GM18867 (cell line): ENCODE measurements around the gene NAPSA.
"Not testable (repeated sequence)": the region's sequence is repeated elsewhere in the genome, so short reads cannot be mapped to it uniquely, and the experiment has no call there.

Experiments
- ATAC-seq: cut with Tn5 transposase; IDR thresholded peaks from one replicate; pipeline ENCODE4 v1.9.1; 2021; ENCODE audit warnings: mild to moderate bottlenecking, moderate library complexity; ENCODE audit not compliant: unreplicated experiment

The NAPSA gene

GRCh38 chr19:50361290-50362029, 4.0 kb downstream of the NAPSA start:
- ATAC-seq: no peak

GRCh38 chr19:50359328-50359818, 6.1 kb downstream of the NAPSA start:
- ATAC-seq: no peak

GRCh38 chr19:50358483-50359327, 6.7 kb downstream of the NAPSA start:
- no peak for ATAC-seq

- ATAC-seq: peak; percentile 52
Observed at GRCh38 chr19:50357178-50358100, 8.0 kb downstream of the NAPSA start.

GRCh38 chr19:50356691-50357177, 8.7 kb downstream of the NAPSA start:
- no peak for ATAC-seq

GRCh38 chr19:50353487-50353880, 12.0 kb downstream of the NAPSA start:
- not testable (repeated sequence) for ATAC-seq

- ATAC-seq: no peak
Observed at GRCh38 chr19:50352242-50352641, 13.2 kb downstream of the NAPSA start.

- no peak for ATAC-seq
Observed at GRCh38 chr19:50349277-50350057, 16.0 kb downstream of the NAPSA start.

GRCh38 chr19:50347089-50347581, 18.3 kb downstream of the NAPSA start:
- ATAC-seq: peak; percentile 47

GRCh38 chr19:50344661-50345318, 20.6 kb downstream of the NAPSA start:
- peak; percentile 46 for ATAC-seq

- ATAC-seq: peak; percentile 58
Observed at GRCh38 chr19:50341091-50341564, 24.3 kb downstream of the NAPSA start.

GRCh38 chr19:50340331-50340730, 25.1 kb downstream of the NAPSA start:
- no peak for ATAC-seq

GRCh38 chr19:50337031-50337430, 28.4 kb downstream of the NAPSA start:
- ATAC-seq: not testable (repeated sequence)

GRCh38 chr19:50334741-50335421, 30.6 kb downstream of the NAPSA start:
- no peak for ATAC-seq

GRCh38 chr19:50333737-50334617, 31.5 kb downstream of the NAPSA start:
- ATAC-seq: peak; percentile 22

GRCh38 chr19:50333235-50333736, 32.2 kb downstream of the NAPSA start:
- ATAC-seq: peak; percentile 44
